ENCODE results near the gene LRTM2. TPM values are rescaled to one million over a fixed set of nuclear protein-coding genes. Genes with fewer than 3 reads are reported as not detected.

LRTM2 gene
- total RNA-seq, 1 experiment from 2014 or later, result not detected

- POLR2A ChIA-PET (ENCODE audit: unreplicated experiment), result no interaction called here
- Histone ChIP-seq H3K4me3 (ENCODE audit: low read length) (peak overlapping the region; percentile 33), H2AFZ (ENCODE audit: low read length) (0 out of 2 replicates have a peak overlapping the region, but pooled peaks have one; percentile 36), H3K9ac (ENCODE audit: low read length) (peak overlapping the region; percentile 11; the same call in 1 of the 2 replicates), H3K4me1 (ENCODE audit: insufficient read depth, low read length) (peaks cover 35% of the 10 kb centered on the region), H3F3A (ENCODE audit: low read length, unreplicated experiment) (no peaks in the 10 kb centered on the region), H3K79me2 (ENCODE audit: low read length) (peaks cover 6% of the 10 kb centered on the region; the same call in 1 of the 2 replicates), H3K36me3 (ENCODE audit: low read depth, low read length) (peaks cover 21% of the 10 kb centered on the region), H3K9me2 (replicated peaks; ENCODE audit: low read length) (no peaks in the 10 kb centered on the region), H3K27me3 (ENCODE audit: low read length) (no peaks in the 10 kb centered on the region), H3K27ac (ENCODE audit: low read length) (peak overlapping the region; percentile 77), H4K20me1 (ENCODE audit: low read length) (no peaks in the 10 kb centered on the region), H3K4me2 (ENCODE audit: low read length) (peak overlapping the region; percentile 69), H3K9me3 (ENCODE audit: low read length) (no peaks in the 10 kb centered on the region)
- TF ChIP-seq EZH2 (IDR thresholded peaks at IDR 0.05; ENCODE audit: low read length, unreplicated experiment) (no peak), CTCF (conservative IDR thresholded peaks at IDR 0.05; ENCODE audit: low read depth, low read length) (no peak), EZH2phosphoT487 (IDR thresholded peaks at IDR 0.05; ENCODE audit: borderline replicate concordance, low read length) (no peak)
- intact Hi-C loops (cut with micrococcal nuclease), result no loop called here
- ATAC-seq (peak; percentile 94), DNase-seq (peak; percentile 88)
- CTCF ChIA-PET, result interaction anchor here (0.7 kb wide), 1 partner anchor 118 kb away, joined by 5 read pairs; no protein-coding TSS in a partner anchor
- BruUV-seq (replicated peaks), result no TSS peak
These were observed 44.0 kb upstream of the LRTM2 start for GRCh38 chr12:1776170-1776921.

GRCh38 chr12:1777798-1778197 lies 42.6 kb upstream of the LRTM2 start:
- H3K9me3 ChIP-seq (ENCODE audit: low read length), result no peaks in the 10 kb centered on the region
- H3K4me1 ChIP-seq (ENCODE audit: insufficient read depth, low read length), result peaks cover 35% of the 10 kb centered on the region
- H2AFZ ChIP-seq (ENCODE audit: low read length), result no peak overlapping the region
- H3K27me3 ChIP-seq (ENCODE audit: low read length), result no peaks in the 10 kb centered on the region
- peaks cover 19% of the 10 kb centered on the region for H3K36me3 ChIP-seq (ENCODE audit: low read depth, low read length)
- POLR2A ChIA-PET (ENCODE audit: unreplicated experiment), result no interaction called here
- no peaks in the 10 kb centered on the region for H3F3A ChIP-seq (ENCODE audit: low read length, unreplicated experiment)
- DNase-seq, result peak; percentile 46
- peak overlapping the region; percentile 29 for H3K4me2 ChIP-seq (ENCODE audit: low read length)
- 0 out of 2 replicates have a peak overlapping the region, but pooled peaks have one; percentile 2 for H3K27ac ChIP-seq (ENCODE audit: low read length)
- intact Hi-C loops (cut with micrococcal nuclease), result no loop called here
- CTCF ChIA-PET, result no interaction called here
- no TSS peak for BruUV-seq (replicated peaks)
- no peak overlapping the region for H3K4me3 ChIP-seq (ENCODE audit: low read length)
- no peaks in the 10 kb centered on the region for H3K79me2 ChIP-seq (ENCODE audit: low read length)
- H3K9me2 ChIP-seq (replicated peaks; ENCODE audit: low read length), result no peaks in the 10 kb centered on the region
- ATAC-seq, result no peak
- no peak overlapping the region for H3K9ac ChIP-seq (ENCODE audit: low read length)
- no peaks in the 10 kb centered on the region for H4K20me1 ChIP-seq (ENCODE audit: low read length)
- TF ChIP-seq CTCF (conservative IDR thresholded peaks at IDR 0.05; ENCODE audit: low read depth, low read length), result no peak
- TF ChIP-seq EZH2 (IDR thresholded peaks at IDR 0.05; ENCODE audit: low read length, unreplicated experiment), result no peak
- no peak for TF ChIP-seq EZH2phosphoT487 (IDR thresholded peaks at IDR 0.05; ENCODE audit: borderline replicate concordance, low read length)

- Histone ChIP-seq H3K27me3 (ENCODE audit: low read length) (no peaks in the 10 kb centered on the region), H3K36me3 (ENCODE audit: low read depth, low read length) (peaks cover 17% of the 10 kb centered on the region; the same call in 1 of the 2 replicates), H3K27ac (ENCODE audit: low read length) (no peak overlapping the region), H3K4me1 (ENCODE audit: insufficient read depth, low read length) (peaks cover 34% of the 10 kb centered on the region), H3K9me2 (replicated peaks; ENCODE audit: low read length) (no peaks in the 10 kb centered on the region), H3K4me3 (ENCODE audit: low read length) (no peak overlapping the region), H3K79me2 (ENCODE audit: low read length) (no peaks in the 10 kb centered on the region), H2AFZ (ENCODE audit: low read length) (no peak overlapping the region), H3K4me2 (ENCODE audit: low read length) (no peak overlapping the region), H3K9ac (ENCODE audit: low read length) (no peak overlapping the region), H3F3A (ENCODE audit: low read length, unreplicated experiment) (no peaks in the 10 kb centered on the region), H4K20me1 (ENCODE audit: low read length) (no peaks in the 10 kb centered on the region), H3K9me3 (ENCODE audit: low read length) (no peaks in the 10 kb centered on the region)
- ChIA-PET POLR2A (ENCODE audit: unreplicated experiment) (no interaction called here), CTCF (no interaction called here)
- no peak for ATAC-seq
- intact Hi-C loops (cut with micrococcal nuclease), result no loop called here
- DNase-seq, result no peak
- no peak for TF ChIP-seq EZH2 (IDR thresholded peaks at IDR 0.05; ENCODE audit: low read length, unreplicated experiment)
- no peak for TF ChIP-seq EZH2phosphoT487 (IDR thresholded peaks at IDR 0.05; ENCODE audit: borderline replicate concordance, low read length)
- no peak for TF ChIP-seq CTCF (conservative IDR thresholded peaks at IDR 0.05; ENCODE audit: low read depth, low read length)
- no TSS peak for BruUV-seq (replicated peaks)
These were observed 41.5 kb upstream of the LRTM2 start for GRCh38 chr12:1778911-1779310.

Measured in PC-3 (cell line).